ENCODE measurements around the gene CENPP. TPM values are rescaled to one million over a fixed set of nuclear protein-coding genes. Genes with fewer than 3 reads are reported as not detected.

The CENPP gene
- total RNA-seq (2022) (1.5 and 4.2 TPM in 2 replicates), Bru-seq, nascent RNA (percentile 49 among the genes with signal in this experiment), BruChase-seq, experiment 1, labeled RNA remaining after a 6-hour chase (percentile 57 among the genes with signal in this experiment), BruChase-seq, experiment 2, labeled RNA remaining after a 2-hour chase (percentile 64 among the genes with signal in this experiment)
- long read RNA-seq, partial matches to known transcripts = 0 of 6 reads
- long read RNA-seq, other reads (novel, unspliced or antisense) = 4 of 6 reads

DNA sequence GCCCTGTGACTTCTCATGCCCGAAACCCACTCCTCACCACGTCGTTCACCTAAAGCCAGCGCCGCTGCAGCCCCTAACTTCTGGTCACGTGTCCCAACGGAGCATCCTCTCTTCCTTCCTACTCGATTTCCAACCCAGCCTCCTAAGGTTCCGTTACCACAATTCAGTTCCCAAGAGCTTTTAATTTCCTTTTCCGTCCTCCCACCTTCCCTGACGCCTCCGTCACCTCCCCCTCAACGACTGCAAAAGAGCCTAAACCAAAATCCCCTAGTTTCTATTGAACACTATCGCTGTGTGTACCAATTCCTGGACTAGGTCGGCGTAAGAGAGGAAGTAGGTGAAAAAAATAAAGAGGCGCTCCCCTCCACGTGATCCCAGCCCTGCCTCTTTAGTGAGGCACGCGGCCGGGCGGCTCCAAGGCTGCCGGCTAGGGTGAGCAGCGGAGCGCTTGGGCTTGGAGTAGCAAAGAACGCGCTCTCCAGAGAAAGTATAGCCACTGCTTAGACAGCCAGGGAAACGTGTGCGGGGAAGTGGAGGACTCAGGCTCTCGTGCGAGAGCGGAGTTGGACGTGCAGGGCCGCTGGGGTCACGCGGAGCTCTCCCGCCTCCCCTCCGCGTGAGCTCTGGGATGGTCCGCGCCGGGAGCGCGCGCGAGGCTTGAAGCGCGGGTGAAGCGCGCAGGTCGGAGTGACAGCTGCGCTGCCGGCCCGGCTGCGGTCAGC, at the start of gene CENPP, which contains the start of gene NOL8:
Gene CENPP (plus strand): TSS at position 685 of the 722 bp plus-strand sequence.
Gene NOL8 (minus strand): TSS at position 82 of the 722 bp plus-strand sequence. CDS start 1,189 bp downstream, outside the sequence.
- Mint-ChIP-seq H3K36me3 (ENCODE audit: insufficient read depth, unreplicated experiment) (peaks cover 35% of the 10 kb centered on the region), H3K27ac (ENCODE audit: low read depth, unreplicated experiment) (peak within 1 kb of the TSS; percentile 98), H3K4me1 (ENCODE audit: insufficient read depth, unreplicated experiment) (peaks cover 26% of the 10 kb centered on the region), H3K27me3 (ENCODE audit: insufficient read depth, unreplicated experiment) (no peaks in the 10 kb centered on the region), H3K4me3 (ENCODE audit: unreplicated experiment) (peak within 1 kb of the TSS; percentile 97), H3K9me3 (ENCODE audit: unreplicated experiment) (no peaks in the 10 kb centered on the region)
- intact Hi-C loops (cut with micrococcal nuclease) = loop anchor here (1.0 to 5.0 kb wide), 2 partner anchors 32 to 182 kb away; partner anchors contain the start of gene IARS1
- no TSS peak for BruUV-seq (replicated peaks)
- CTCF ChIA-PET = interaction anchor here (0.6 to 5.9 kb wide), 7 partner anchors 33 to 1410 kb away, joined by 3 to 46 read pairs (median 5); no protein-coding TSS in a partner anchor
- TF ChIP-seq, protein P1, sequence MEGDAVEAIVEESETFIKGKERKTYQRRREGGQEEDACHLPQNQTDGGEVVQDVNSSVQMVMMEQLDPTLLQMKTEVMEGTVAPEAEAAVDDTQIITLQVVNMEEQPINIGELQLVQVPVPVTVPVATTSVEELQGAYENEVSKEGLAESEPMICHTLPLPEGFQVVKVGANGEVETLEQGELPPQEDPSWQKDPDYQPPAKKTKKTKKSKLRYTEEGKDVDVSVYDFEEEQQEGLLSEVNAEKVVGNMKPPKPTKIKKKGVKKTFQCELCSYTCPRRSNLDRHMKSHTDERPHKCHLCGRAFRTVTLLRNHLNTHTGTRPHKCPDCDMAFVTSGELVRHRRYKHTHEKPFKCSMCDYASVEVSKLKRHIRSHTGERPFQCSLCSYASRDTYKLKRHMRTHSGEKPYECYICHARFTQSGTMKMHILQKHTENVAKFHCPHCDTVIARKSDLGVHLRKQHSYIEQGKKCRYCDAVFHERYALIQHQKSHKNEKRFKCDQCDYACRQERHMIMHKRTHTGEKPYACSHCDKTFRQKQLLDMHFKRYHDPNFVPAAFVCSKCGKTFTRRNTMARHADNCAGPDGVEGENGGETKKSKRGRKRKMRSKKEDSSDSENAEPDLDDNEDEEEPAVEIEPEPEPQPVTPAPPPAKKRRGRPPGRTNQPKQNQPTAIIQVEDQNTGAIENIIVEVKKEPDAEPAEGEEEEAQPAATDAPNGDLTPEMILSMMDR (IDR thresholded peaks at IDR 0.05; ENCODE audit: unreplicated experiment) = no peak
- POLR2A ChIA-PET = interaction anchor here (0.6 to 5.0 kb wide), 33 partner anchors 10 to 465 kb away, joined by 3 to 64 read pairs (median 4); partner anchors contain the start of genes BICD2, IPPK and SPTLC1
- peak; percentile 92 for DNase-seq (ENCODE audit: unreplicated experiment)

DNA sequence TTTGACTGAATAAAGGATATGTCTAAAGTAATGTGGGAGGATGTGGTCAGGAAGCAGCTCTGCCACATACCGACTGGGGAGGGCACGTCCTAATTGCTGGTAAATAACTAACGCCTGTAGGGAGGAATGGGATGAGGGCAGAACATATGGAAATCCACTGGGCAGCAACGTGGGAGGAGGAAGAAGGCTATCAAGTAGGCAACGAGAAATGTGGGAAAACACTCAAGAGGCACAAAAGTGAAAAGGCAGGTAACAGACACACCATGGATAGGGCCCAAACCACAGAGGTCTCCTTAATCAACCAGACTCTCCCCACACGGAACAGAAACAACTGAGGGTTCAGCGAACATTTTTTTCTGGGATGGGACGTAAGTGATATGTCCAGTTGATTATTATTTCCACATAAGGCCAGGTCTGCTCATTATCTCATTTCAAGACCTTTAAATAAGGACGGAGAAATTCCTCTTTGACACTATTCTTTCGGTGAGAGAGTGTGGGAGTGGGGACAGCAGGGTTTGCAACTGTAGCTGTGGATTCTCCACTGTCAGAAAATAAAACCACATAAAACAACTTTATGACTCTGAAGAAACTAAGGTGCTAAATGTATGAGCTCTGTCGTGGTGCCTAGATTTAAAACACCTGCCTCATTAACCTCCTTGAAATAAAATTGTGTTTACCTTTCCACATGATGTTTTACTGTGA, 49.3 kb upstream of the CENPP start:
- BruUV-seq (replicated peaks) = no TSS peak
- intact Hi-C loops (cut with micrococcal nuclease) = no loop called here
- TF ChIP-seq, protein P1 (IDR thresholded peaks at IDR 0.05; ENCODE audit: unreplicated experiment) = no peak
- Mint-ChIP-seq H3K27me3 (ENCODE audit: insufficient read depth, unreplicated experiment) (no peaks in the 10 kb centered on the region), H3K36me3 (ENCODE audit: insufficient read depth, unreplicated experiment) (peaks cover 100% of the 10 kb centered on the region), H3K4me3 (ENCODE audit: unreplicated experiment) (no peak overlapping the region), H3K27ac (ENCODE audit: low read depth, unreplicated experiment) (peak overlapping the region; percentile 64), H3K4me1 (ENCODE audit: insufficient read depth, unreplicated experiment) (peaks cover 4% of the 10 kb centered on the region), H3K9me3 (ENCODE audit: unreplicated experiment) (no peaks in the 10 kb centered on the region)
- ChIA-PET CTCF (interaction anchor here (0.8 to 6.4 kb wide), 6 partner anchors 9 to 137 kb away, joined by 3 to 38 read pairs (median 3); no protein-coding TSS in a partner anchor), POLR2A (interaction anchor here (1.3 to 2.4 kb wide), 2 partner anchors 15 to 18 kb away, joined by 3 to 9 read pairs; no protein-coding TSS in a partner anchor)
- DNase-seq (ENCODE audit: unreplicated experiment) = no peak

DNA sequence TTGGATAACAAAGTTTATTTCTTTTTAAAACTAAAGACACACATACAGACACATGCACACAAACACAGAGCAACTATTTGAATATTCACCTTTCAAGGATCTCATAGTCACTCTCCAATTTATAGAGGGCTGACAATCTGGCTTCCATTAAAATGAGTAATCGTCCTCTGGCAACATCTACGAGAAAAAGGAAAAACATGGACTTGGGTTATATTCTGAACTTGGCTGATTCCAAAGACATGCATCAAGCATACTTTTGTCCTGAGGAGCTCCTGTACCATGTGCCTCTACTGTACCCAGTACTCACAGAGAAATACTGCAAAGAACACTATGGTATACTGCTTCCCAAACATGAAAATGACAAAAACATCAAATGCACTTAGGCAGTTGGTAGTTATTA, 47.6 kb upstream of the CENPP start:
- H3K27ac Mint-ChIP-seq (ENCODE audit: low read depth, unreplicated experiment) = no peak overlapping the region
- ChIA-PET CTCF (interaction anchor here (1.2 to 6.4 kb wide), 4 partner anchors 11 to 144 kb away, joined by 3 to 38 read pairs (median 6); no protein-coding TSS in a partner anchor), POLR2A (interaction anchor here (0.9 to 1.4 kb wide), 7 partner anchors 10 to 32 kb away, joined by 3 to 6 read pairs (median 4); no protein-coding TSS in a partner anchor)
- peaks cover 4% of the 10 kb centered on the region for H3K4me1 Mint-ChIP-seq (ENCODE audit: insufficient read depth, unreplicated experiment)
- H3K27me3 Mint-ChIP-seq (ENCODE audit: insufficient read depth, unreplicated experiment) = no peaks in the 10 kb centered on the region
- no peaks in the 10 kb centered on the region for H3K9me3 Mint-ChIP-seq (ENCODE audit: unreplicated experiment)
- H3K4me3 Mint-ChIP-seq (ENCODE audit: unreplicated experiment) = no peak overlapping the region
- intact Hi-C loops (cut with micrococcal nuclease) = no loop called here
- no TSS peak for BruUV-seq (replicated peaks)
- no peak for DNase-seq (ENCODE audit: unreplicated experiment)
- peaks cover 100% of the 10 kb centered on the region for H3K36me3 Mint-ChIP-seq (ENCODE audit: insufficient read depth, unreplicated experiment)
- TF ChIP-seq, protein P1 (IDR thresholded peaks at IDR 0.05; ENCODE audit: unreplicated experiment) = no peak

Data from MCF 10A (cell line).